Fibroblast of villous mesenchyme (primary cell): ENCODE data around the gene SLIT1. TPM values are rescaled to one million over a fixed set of nuclear protein-coding genes. Genes with fewer than 3 reads are reported as not detected.

Experiments used
- DNase-seq: peaks from one replicate; pipeline ENCODE4 v3.0.0-alpha.2; 2010; ENCODE audit warnings: low read depth
- H3K4me3 ChIP-seq: 2 replicates; pipeline ENCODE4 v1.5.1; 2011; ENCODE audit warnings: low read depth, mild to moderate bottlenecking, low read length
- total RNA-seq: library from RNA; depleted of rRNA; stranded (reverse); fragments of >200 nt; gene quantifications from 2 replicates; pipeline ENCODE4 v1.2.3, GENCODE V29; 2012
- TF ChIP-seq, protein P1 (sequence below): IDR thresholded peaks from 2 replicates; pipeline ENCODE4 v1.5.1; 2012; ENCODE audit warnings: low read depth, mild to moderate bottlenecking, low read length; ENCODE audit not compliant: insufficient read depth

SLIT1 gene
- total RNA-seq, 1 donor = not detected

DNA sequence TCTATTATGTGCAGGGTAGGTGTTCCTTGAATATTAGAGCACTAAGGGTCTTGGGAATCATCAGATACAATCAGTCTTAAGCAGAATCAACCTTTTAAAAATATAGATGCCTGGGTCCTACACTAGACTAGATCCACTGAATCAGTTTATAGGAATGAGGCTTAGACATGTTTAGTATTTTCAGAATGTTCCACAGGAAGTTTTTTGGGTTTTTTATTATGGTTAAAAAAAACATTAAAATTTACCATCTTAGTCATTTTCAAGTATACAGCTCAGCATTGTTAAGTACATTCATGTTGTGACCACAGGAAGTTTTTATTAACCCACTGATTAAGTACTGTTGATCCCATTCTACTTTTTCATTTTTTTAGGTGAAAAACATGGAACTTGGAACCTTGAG lies 217.9 kb downstream of the SLIT1 start:
- DNase-seq = peak; percentile 33
- TF ChIP-seq, protein P1, sequence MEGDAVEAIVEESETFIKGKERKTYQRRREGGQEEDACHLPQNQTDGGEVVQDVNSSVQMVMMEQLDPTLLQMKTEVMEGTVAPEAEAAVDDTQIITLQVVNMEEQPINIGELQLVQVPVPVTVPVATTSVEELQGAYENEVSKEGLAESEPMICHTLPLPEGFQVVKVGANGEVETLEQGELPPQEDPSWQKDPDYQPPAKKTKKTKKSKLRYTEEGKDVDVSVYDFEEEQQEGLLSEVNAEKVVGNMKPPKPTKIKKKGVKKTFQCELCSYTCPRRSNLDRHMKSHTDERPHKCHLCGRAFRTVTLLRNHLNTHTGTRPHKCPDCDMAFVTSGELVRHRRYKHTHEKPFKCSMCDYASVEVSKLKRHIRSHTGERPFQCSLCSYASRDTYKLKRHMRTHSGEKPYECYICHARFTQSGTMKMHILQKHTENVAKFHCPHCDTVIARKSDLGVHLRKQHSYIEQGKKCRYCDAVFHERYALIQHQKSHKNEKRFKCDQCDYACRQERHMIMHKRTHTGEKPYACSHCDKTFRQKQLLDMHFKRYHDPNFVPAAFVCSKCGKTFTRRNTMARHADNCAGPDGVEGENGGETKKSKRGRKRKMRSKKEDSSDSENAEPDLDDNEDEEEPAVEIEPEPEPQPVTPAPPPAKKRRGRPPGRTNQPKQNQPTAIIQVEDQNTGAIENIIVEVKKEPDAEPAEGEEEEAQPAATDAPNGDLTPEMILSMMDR = no peak
- no peak overlapping the region for H3K4me3 ChIP-seq

DNA sequence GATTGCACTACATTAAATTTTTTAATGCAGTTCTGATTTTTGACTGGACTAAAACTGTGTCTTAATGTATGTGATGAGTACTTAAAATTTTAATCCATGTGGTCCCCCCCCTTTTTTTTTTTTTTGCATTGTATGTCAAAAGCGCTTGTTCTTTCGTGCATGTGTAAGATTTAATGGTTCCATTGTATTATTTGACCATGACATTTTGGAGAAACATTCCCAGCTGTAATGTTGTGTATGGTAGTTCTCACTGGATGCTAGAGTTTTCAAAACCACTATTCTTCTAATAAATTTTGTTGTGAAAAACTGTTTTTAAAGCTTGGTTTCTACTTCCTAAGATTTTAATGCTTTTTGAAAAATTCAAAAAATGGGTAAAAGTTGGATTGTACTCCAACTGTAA lies 221.6 kb downstream of the SLIT1 start:
- no peak for DNase-seq
- TF ChIP-seq, protein P1 = no peak
- no peak overlapping the region for H3K4me3 ChIP-seq

DNA sequence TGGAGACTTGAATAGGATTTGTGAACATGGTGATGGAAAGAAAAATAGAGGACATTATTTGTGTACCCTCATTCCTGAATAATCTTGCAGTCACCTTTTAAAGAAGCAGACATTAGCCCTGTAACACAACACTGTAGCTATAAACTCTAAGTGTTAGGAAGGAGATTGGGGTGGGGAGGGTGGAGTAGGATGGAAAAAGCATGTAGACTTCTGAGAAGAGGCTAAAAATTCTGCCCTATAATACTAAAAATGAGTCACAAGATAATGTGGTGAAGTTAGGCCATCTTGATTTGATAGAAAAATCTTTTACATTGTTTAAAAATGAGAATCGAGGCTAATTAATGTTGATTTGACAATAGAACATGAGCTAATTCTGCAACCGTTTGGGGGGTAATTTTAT lies 224.9 kb downstream of the SLIT1 start:
- TF ChIP-seq, protein P1 = no peak
- no peak overlapping the region for H3K4me3 ChIP-seq
- no peak for DNase-seq

DNA sequence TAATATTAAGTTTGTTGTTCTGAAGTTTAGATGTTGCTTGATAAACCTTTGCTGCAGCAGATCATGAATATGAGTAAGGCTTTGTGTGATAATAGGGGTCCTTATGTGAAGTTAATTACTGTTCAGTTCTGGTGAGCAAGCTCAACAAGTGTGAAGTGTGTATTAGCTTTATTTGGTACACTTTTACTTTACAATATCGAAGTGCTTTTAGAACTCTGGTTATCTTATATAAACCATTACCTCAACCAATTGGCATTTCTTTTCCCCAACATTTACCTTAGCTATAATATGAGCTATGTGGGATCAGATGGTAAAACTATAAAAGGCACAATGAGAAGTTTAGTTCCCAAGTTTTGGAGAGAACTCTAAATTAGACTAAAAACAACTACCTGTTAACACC lies 226.0 kb downstream of the SLIT1 start:
- H3K4me3 ChIP-seq = no peak overlapping the region
- TF ChIP-seq, protein P1 = no peak
- DNase-seq = no peak

DNA sequence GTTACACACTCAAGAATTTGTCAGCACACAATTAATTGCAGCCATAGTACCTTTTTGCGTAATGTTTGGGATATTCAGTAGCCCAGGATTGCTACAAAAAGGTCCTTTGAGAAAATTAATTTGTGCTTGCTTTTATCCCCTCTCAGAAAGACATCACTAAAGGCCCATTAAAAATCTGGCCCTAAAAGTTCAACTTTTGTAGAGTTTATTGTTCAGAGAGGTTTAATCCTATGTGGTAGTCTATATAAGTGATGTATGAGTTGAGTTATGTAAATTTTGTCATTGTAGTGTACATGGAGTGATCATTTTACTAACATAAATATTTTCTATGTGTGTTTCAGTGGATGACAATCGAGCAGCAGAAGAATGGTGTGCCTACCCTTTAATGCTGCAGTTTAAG lies 227.7 kb downstream of the SLIT1 start:
- no peak overlapping the region for H3K4me3 ChIP-seq
- TF ChIP-seq, protein P1 = no peak
- DNase-seq = no peak

DNA sequence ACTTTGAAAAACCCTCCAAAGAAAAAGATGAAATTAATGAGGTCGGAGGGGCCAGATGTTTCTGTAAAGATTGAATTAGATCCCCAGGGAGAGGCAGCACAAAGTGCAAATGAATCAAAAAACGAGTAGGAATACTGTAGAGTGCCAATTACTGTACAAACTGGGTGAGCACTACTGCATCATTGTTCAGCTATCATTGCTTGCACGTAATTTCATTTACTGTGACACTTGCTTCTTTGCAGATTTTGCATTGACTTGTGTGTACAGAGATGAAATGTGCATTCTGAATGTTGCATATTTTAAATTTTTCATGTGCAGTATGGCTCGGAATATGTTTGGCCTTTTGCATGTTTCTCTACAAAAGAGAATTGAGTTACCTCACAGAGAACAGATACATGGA lies 230.0 kb downstream of the SLIT1 start:
- TF ChIP-seq, protein P1 = no peak
- no peak overlapping the region for H3K4me3 ChIP-seq
- DNase-seq = no peak

DNA sequence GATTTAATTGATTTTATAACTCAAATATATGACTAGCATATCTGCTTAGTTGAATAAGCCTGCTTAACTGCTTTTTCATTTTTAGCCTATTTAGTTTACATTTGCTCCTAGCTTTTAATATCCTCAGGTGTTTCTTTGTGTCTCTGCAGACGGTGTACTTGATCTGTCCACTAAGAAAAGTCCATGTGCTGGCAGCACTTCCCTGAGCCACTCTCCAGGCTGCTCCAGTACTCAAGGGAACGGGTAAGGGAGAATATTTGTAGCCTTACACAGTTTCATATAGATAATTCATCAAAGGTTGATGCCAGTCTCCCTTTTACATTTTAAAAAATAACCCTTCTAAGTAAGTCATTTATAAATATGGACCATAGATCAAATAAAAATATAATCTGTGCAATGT lies 233.8 kb downstream of the SLIT1 start:
- TF ChIP-seq, protein P1 = no peak
- no peak overlapping the region for H3K4me3 ChIP-seq

More for the DNA sequence above, 233.8 kb downstream of the SLIT1 start:
- no peak for DNase-seq
